ENCODE results near the gene SORCS2.
A peak's percentile ranks its signal among the peaks of the same experiment; 100 is the strongest.

The SORCS2 gene

DNA sequence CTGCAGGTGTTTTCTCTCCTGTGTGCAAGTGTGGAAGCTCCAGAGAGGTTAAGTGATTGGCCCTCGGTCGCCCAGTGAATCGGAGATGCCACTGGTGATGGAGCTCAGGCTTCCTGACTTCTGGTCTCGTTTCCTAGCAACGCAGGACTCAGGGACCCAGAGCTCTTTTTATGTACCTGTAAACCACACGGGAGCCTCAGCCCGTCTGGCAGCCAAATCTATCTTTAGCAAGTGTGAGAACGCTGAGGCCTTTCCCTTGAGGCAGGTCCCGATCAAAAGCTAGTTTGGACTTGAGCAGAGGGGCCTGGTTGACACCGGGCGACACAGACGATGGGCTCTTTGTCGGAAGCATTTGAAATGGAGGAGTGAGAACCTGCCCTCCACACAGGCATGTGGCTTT is 116.8 kb downstream of the SORCS2 start:
- DNase-seq = no peak

GRCh38 chr4:7309636-7310390 is 117.5 kb downstream of the SORCS2 start:
- DNase-seq = no peak

DNA sequence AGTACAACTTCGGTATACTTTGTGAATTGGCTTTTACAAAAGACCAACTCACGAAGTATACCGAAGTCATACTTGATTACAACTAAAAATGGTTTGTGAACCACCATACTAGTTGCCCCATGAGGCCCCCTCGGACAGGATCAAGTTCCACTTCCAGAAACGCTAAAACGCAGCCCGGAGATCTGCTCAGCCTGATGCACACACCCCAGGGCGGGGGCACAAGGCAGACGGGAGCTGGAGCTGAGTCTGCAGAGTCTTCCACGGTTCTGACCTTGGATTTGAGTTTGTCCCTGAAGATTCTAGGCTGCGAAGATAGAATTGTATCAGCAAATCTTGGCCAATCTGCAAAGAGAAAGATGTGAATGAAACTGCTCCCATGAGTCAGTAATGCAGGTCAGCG is 118.1 kb downstream of the SORCS2 start:
- DNase-seq = peak; percentile 15

- no peak for DNase-seq
Observed at GRCh38 chr4:7311205-7311604, 118.9 kb downstream of the SORCS2 start.

DNA sequence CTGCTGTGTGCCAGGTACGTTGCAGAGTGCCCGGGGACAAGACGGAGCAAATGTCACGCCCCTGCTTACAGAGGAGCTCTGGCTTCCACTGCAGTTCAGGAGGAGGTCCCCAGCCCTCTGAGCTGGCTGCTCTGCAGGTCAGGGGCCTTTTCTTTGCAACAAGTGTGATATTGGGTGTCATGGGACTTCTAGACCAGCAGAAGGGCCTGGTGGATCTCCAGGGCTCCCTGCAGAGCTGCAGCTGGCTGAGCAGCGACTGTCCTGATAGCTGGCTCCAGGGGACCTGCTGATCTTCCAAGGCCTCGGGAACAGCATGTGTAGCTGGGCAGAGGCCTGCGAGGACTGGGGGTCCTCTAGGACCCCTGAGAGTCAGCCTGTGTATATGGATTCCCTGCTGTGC is 120.4 kb downstream of the SORCS2 start:
- DNase-seq = no peak

DNA sequence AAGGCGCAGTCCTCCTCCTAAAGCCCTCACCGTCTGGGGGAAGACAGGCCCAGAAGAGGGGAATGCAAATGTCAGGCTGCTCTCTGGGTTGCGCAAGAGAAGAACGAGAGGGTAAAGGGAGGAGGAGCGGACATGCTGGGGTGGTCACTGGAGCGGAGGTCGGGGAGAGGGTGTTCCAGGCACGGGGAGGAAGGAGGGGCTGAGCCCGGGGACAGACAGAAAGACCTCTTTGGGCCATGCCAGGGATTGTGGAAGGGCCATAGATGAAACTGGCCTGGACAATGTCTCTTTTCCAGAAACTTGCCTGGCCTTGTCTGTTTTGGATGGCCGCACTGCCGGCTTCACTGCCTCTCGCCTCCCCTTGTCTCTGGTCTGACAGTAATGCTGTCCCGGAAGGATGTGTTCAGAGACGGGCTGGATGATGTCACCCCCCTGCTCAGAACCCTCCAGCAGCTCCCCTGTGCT is 121.0 kb downstream of the SORCS2 start:
- DNase-seq = no peak

- no peak for DNase-seq
Observed at GRCh38 chr4:7313991-7314390, 121.7 kb downstream of the SORCS2 start.

DNA sequence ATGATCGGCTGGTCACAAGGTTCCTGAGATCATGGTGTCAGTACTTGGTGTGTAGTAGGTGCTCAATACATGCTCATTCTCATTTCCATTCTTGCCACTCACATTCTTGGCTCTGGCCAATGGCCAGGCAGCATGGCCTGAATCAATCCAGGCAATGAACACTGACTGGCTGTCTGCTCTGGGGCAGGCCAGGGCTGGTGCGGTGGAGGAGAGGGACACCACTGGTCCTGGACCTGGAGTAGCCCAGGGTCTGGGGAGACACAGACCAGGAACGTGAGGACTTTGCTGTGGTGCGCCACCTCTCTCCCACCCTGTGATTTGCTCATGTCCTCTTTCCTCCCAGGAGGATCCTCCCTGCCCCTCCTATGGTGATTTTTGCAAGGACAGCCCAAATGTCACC is 122.9 kb downstream of the SORCS2 start:
- no peak for DNase-seq

- no peak for DNase-seq
Observed at GRCh38 chr4:7315935-7316334, 123.6 kb downstream of the SORCS2 start.

DNA sequence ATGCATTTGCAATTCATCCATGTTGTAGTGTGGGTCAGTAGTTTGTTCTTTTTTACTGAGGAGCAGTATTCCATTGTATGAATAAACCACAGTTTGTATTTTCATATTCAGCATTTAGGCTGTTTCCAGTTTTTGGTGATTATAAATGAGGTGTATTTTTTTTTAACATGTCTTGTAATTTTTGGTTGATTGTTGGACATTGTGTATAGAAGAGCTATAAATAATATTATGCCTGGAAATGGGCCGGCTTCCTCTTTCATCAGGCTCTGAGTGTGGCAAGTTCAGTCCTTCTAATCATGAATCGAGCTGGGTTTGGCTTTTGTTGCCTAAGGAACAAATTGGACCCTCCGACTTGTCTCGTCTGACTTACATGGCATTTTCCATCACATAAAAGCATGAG is 126.7 kb downstream of the SORCS2 start:
- DNase-seq = no peak

GRCh38 chr4:7320206-7320797 is 128.0 kb downstream of the SORCS2 start:
- DNase-seq = no peak

DNA sequence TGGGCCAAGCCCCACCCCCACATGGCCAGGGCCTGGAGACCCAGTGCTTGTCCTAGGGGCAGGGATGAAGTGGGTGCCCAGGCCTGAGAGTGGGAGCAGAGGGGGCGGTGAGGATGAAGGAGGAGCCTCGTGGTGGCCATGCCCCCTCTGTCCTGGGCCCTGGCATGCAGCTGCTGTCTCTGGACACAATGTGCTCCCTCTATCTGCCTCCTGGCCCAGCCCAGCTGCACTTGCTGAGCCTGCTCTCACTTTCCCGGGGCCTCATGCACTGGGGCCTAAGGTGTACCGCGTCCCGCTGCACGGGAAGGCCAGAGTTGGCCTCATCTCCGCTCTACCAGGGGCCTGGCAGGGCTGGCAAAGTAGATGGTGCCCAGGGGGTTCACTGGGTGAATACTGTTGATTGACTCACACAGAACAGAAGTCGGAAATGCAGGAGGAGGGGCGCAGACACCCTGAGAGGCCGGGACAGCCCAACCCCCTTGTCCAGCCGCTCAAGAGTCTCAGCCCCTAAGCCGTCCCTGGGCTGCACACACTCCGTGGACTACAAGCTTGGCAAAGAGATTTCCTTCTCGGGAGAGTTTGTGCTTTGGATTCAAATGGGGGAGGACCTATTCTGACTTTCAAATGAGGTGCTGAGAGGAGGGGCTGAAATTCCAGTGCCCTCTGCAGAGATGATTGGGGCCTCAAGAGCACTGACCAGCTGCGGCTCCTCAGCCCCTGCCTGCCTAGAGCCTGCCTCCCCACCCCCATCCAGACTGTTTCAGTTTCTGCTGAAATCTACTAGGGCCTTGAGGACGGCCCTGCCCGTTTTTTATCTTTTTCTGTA is 130.0 kb downstream of the SORCS2 start:
- DNase-seq = no peak

DNA sequence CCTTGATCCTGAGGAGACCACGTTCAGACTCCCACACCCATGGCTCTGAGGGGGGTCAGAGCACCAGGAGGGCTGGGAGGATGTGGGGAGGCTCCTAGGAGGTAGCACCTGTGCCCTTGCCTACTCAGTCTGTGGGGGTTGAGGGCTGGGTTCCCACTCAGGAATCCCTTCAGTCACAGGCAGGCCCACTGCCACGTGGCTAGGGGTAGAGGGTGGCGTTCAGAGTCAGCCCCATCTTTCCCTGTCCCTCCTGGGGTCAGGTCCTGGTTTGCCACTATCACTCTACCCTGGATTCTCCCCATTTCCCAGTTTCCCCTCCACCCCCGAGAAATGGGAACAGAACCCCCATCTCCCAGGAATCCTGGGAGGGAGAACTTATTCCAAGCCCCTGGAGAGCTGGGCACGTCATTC is 131.1 kb downstream of the SORCS2 start:
- DNase-seq = no peak

DNA sequence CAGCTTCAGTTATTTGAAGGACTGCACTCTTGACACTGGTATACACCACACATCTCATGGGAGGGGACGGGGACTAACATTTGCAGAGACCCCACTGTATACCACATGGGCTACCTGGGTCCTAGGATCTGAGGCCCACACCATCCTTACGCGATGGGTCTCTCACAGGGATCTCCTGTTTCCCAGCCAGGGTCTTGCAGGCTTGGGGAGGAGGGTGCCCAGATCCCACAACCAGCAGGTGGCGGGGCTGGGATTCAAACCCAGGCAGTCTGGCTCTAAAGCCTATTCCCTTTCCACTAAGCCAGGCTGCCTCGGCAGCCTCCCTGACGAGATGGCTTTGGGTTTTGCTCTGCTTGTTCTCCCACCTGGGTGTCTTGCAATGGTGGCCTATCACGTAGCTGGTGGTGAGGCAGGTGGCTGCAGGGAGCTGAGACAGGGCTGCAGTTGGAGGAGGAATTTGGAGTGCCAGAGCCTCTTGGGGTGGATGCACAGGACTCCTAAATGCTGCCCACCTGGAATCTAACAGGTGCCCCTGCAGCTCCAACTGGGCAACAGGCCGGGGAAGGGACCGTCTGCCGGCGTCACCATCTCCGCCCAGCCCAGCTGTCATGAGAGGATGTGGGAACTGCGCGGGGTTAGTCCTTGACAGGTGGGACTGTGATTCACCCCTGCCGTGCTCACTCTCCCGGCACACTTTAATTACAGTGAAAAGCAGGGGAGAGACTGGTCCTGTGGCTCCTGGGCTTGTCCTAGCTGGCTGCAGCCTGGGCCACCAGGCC is 131.7 kb downstream of the SORCS2 start:
- DNase-seq = peak; percentile 15

- DNase-seq = peak; percentile 20
Observed at GRCh38 chr4:7324651-7325121, 132.3 kb downstream of the SORCS2 start.

DNA sequence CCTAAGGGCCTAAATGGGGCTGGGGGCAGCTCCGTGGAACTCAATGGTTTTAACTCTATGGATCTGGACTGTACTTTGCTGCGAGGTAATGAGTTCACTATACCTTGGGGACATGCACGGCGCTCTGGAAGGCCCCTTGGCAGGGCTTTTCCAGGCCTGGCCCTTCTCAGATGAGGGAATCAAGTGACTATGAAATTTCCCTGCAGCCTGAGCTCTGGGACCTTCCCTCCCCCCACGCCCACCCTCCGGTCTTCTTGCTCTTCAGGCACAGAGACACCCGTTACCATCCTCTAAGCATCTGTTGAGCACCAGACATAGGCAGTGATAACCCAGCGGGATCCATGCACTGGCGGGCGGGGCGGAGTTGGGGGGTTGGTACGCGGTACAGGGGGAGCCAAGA is 133.2 kb downstream of the SORCS2 start:
- DNase-seq = no peak

DNA sequence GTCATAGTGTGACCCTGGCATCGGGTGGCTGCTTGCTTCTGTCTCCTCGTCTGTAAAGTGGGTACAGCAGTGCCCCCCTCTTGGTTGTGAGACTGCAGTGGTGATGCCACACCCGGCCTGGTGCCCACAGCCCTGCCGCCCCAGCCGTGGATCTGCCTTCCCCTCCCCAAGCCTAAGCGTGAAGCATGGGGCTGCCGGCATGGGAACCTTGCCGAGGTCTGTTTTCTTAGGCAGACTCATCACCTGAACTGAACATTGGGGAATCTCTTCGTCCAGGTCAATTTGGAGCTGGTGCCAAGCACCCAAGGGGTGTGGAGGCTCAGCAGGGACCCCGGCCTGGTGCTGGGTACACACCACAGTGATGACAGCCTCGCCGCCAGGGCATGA is 134.0 kb downstream of the SORCS2 start:
- no peak for DNase-seq

DNA sequence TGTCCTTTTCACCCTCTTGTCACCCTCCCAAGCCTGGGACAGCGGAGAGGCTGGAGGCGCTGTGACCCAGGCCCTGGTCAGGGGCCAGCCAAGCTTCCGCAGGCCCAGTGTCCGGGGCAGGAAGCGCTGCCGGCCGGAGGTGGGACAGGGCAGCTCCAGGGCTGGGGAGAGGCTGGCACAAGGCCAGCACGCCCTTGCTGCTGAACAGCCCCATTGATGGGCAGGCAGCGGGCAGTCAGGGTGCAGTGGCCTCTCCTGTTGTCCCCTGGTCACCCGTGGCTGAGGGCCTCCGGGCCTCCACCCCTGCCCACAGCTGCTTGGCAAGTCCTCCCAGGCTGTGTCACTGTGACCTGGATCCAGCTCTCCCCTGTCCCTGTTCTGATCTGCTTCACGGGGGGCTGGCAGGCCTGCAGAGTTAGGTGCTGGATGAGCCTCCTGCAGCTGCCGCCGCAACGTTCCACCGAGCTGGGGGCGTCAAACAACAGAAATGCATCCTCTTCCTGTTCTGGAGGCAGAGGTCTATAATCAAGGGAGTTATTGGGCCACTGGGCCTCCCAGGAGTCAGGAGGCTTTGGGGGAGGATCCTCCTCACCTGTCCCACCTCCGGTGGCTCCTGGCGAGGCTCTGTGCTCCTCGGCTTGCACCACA is 134.5 kb downstream of the SORCS2 start:
- DNase-seq = no peak

DNA sequence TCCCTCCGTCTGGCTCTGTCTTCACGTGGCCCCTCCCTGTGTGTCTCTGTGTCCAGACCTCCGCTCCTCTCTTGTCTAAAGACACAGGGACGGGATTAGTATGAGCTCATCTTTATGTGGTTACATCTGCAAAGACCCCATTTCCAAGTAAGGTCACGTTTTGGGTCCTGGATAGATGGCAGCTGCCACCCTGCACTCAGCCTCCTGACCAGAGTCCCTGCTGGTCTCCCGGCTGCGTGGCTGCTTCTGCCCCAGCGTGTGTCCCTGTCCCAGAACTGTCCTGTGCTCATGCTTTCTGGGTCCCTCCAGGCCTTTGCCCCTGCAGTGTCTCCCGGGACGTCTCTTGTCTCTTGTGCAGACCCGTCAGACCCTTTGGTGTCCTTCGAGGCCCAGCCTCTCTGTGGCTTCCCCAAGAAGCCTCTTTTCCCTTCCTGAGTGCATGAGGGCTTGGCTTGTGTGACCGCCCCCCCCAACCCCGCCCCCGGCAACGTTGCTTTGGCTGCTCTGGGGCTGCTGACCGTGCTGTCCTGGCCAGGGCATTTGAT is 135.1 kb downstream of the SORCS2 start:
- no peak for DNase-seq

DNA sequence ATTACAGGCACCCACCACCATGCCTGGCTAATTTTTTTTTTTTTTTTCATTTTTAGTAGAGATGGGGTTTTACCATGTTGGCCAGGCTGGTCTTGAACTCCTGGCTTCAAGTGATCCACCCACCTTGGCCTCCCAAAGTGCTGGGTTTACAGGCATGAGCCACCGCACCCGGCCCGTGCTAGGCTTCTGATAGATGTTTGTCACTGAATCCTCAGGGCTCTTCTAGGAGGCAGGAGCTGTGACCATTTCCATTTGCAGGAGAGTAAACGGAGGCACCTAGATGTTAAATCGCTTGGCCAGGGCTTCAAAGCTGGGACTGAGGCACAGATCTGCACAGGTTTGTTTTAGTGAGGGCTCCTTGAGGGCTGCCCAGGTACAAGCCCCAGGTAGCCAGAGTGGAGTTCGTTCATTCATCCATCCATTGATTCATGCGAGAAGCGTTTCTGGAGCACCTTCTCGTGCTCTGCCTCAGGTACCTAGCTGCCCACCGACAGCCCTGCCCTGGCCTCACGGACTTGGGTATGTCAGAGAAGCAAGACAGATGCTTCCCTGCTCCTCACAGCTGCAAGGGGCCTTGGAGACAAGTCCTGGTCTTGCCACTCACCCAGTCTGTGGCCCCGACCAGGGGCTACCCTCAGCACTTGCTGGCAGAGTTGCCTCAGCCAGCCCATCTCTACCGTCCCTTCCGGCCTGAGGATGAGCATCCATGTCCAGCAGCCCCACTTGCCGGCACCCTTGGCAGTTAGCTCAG is 136.0 kb downstream of the SORCS2 start:
- no peak for DNase-seq

GRCh38 chr4:7328913-7329638 is 136.7 kb downstream of the SORCS2 start:
- DNase-seq = no peak
